Measurements from ENCODE around the gene DFFB.

DNA sequence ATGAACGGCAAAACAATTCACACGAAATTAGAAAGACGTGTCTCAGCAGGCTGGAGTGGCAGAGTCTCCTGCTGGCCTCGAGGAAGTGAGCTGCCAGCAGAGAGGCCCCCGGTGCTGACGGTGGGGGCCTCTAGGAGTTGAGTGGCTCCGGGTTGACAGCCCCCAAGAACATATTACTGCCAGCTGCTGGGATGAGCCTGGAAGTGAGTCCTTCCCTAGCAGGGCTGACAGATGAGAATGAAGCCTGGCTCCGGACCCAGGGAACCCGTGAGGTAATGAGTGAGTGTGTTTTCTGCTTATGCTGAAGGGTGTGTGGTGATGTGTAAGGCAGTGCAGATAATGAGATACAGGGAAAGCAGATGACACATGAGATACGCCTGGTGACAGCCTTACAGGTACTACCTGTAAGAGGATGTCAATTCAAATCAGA is 37.5 kb upstream of the DFFB start:
- TF ChIP-seq, protein P1, sequence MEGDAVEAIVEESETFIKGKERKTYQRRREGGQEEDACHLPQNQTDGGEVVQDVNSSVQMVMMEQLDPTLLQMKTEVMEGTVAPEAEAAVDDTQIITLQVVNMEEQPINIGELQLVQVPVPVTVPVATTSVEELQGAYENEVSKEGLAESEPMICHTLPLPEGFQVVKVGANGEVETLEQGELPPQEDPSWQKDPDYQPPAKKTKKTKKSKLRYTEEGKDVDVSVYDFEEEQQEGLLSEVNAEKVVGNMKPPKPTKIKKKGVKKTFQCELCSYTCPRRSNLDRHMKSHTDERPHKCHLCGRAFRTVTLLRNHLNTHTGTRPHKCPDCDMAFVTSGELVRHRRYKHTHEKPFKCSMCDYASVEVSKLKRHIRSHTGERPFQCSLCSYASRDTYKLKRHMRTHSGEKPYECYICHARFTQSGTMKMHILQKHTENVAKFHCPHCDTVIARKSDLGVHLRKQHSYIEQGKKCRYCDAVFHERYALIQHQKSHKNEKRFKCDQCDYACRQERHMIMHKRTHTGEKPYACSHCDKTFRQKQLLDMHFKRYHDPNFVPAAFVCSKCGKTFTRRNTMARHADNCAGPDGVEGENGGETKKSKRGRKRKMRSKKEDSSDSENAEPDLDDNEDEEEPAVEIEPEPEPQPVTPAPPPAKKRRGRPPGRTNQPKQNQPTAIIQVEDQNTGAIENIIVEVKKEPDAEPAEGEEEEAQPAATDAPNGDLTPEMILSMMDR (conservative IDR thresholded peaks at IDR 0.05 in 1 of 2, IDR thresholded peaks at IDR 0.05 in 1 of 2; ENCODE audit: low read depth in 1 of 2, low read length in 2 of 2): no peak
- no peak for TF ChIP-seq EZH2 (IDR thresholded peaks at IDR 0.05; ENCODE audit: low read length, missing control alignments)

All from fibroblast of lung (primary cell).